HG03469 (cell line): ENCODE data around the gene MAGI1.
"Not testable (repeated sequence)": the region's sequence is repeated elsewhere in the genome, so short reads cannot be mapped to it uniquely, and the experiment has no call there.

ENCODE experiments used
- ATAC-seq: cut with Tn5 transposase; IDR thresholded peaks from one replicate; pipeline ENCODE4 v1.9.1; 2021; ENCODE audit warnings: mild to moderate bottlenecking, moderate library complexity, moderate number of reproducible peaks; ENCODE audit not compliant: unreplicated experiment

The MAGI1 gene

GRCh38 chr3:65886391-65886790 lies 152.3 kb downstream of the MAGI1 start:
- ATAC-seq: no peak

GRCh38 chr3:65884071-65884470 lies 154.6 kb downstream of the MAGI1 start:
- ATAC-seq: no peak

GRCh38 chr3:65883613-65884012 lies 155.1 kb downstream of the MAGI1 start:
- ATAC-seq: no peak

- ATAC-seq: no peak
Measured at GRCh38 chr3:65880350-65880749, 158.4 kb downstream of the MAGI1 start.

- ATAC-seq: no peak
Measured at GRCh38 chr3:65879372-65879771, 159.3 kb downstream of the MAGI1 start.

GRCh38 chr3:65878831-65879230 lies 159.9 kb downstream of the MAGI1 start:
- no peak for ATAC-seq

- no peak for ATAC-seq
Measured at GRCh38 chr3:65877160-65877559, 161.6 kb downstream of the MAGI1 start.

- ATAC-seq: no peak
Measured at GRCh38 chr3:65876028-65876420, 162.7 kb downstream of the MAGI1 start.

GRCh38 chr3:65875393-65876027 lies 163.2 kb downstream of the MAGI1 start:
- ATAC-seq: no peak

GRCh38 chr3:65873869-65874268 lies 164.8 kb downstream of the MAGI1 start:
- ATAC-seq: no peak

- no peak for ATAC-seq
Measured at GRCh38 chr3:65873028-65873427, 165.7 kb downstream of the MAGI1 start.

GRCh38 chr3:65871305-65872141 lies 167.2 kb downstream of the MAGI1 start:
- no peak for ATAC-seq

- ATAC-seq: no peak
Measured at GRCh38 chr3:65869798-65870197, 168.9 kb downstream of the MAGI1 start.

GRCh38 chr3:65867463-65868210 lies 171.1 kb downstream of the MAGI1 start:
- ATAC-seq: no peak

- ATAC-seq: no peak
Measured at GRCh38 chr3:65864357-65864904, 174.3 kb downstream of the MAGI1 start.

- no peak for ATAC-seq
Measured at GRCh38 chr3:65861718-65862117, 177.0 kb downstream of the MAGI1 start.

GRCh38 chr3:65859612-65860011 lies 179.1 kb downstream of the MAGI1 start:
- ATAC-seq: not testable (repeated sequence)

GRCh38 chr3:65858749-65859148 lies 180.0 kb downstream of the MAGI1 start:
- no peak for ATAC-seq

GRCh38 chr3:65857327-65857726 lies 181.4 kb downstream of the MAGI1 start:
- no peak for ATAC-seq

- no peak for ATAC-seq
Measured at GRCh38 chr3:65856907-65857306, 181.8 kb downstream of the MAGI1 start.

- ATAC-seq: no peak
Measured at GRCh38 chr3:65855370-65856100, 183.2 kb downstream of the MAGI1 start.
